ENCODE results near the gene ITPKB.

GRCh38 chr1:226725897-226726267, 13.2 kb downstream of the ITPKB start:
- TF ChIP-seq CTCF (conservative IDR thresholded peaks at IDR 0.05; ENCODE audit: low read depth in 2 of 2) (no peak), EZH2 (IDR thresholded peaks at IDR 0.05; ENCODE audit: low read depth, unreplicated experiment) (no peak), POLR2AphosphoS5 (IDR thresholded peaks at IDR 0.05; ENCODE audit: low read depth) (no peak), STAT1 (IDR thresholded peaks at IDR 0.05; ENCODE audit: unreplicated experiment) (no peak), ZNF331 (CRISPR knock-in tag; IDR thresholded peaks at IDR 0.05; ENCODE audit: low read depth) (no peak), REST (IDR thresholded peaks at IDR 0.05; ENCODE audit: unreplicated experiment) (no peak), CREB1 (CRISPR knock-in tag; IDR thresholded peaks at IDR 0.05; ENCODE audit: low read depth) (no peak), ZNF114 (CRISPR knock-in tag; IDR thresholded peaks at IDR 0.05) (no peak), EZH2phosphoT487 (IDR thresholded peaks at IDR 0.05; ENCODE audit: unreplicated experiment) (no peak), NANOG (IDR thresholded peaks at IDR 0.05; ENCODE audit: borderline replicate concordance) (no peak), JUNB (IDR thresholded peaks at IDR 0.05; ENCODE audit: unreplicated experiment) (no peak), ZNF462 (CRISPR knock-in tag; IDR thresholded peaks at IDR 0.05) (no peak), ETS1 (IDR thresholded peaks at IDR 0.05) (no peak)

Data from GM23338 (cell line).